Nephron progenitor cell (in vitro differentiated cells): Measurements from ENCODE around the gene TMEM100.

Source experiments
- DNase-seq: peaks from one replicate; pipeline ENCODE4 v3.0.0; 2021
- H3K27ac Mint-ChIP-seq: 2 replicates; pipeline ENCODE4 v1.8.0; 2021; ENCODE audit warnings: mild to moderate bottlenecking, moderate library complexity, mixed read lengths
- H3K27me3 Mint-ChIP-seq: 2 replicates; pipeline ENCODE4 v1.8.0; 2021; ENCODE audit warnings: mild to moderate bottlenecking, low read depth, mixed read lengths; ENCODE audit not compliant: poor library complexity
- H3K36me3 Mint-ChIP-seq: 2 replicates; pipeline ENCODE4 v1.8.0; 2021; ENCODE audit warnings: low read depth, mixed read lengths
- H3K4me1 Mint-ChIP-seq: 2 replicates; pipeline ENCODE4 v1.8.0; 2021; ENCODE audit warnings: mixed read lengths
- H3K4me3 Mint-ChIP-seq: 2 replicates; pipeline ENCODE4 v1.8.0; 2021; ENCODE audit warnings: mild to moderate bottlenecking, moderate library complexity, mixed read lengths
- H3K9me3 Mint-ChIP-seq: 2 replicates; pipeline ENCODE4 v1.8.0; 2021; ENCODE audit warnings: mild to moderate bottlenecking, moderate library complexity, mixed read lengths
- TF ChIP-seq, protein P1 (sequence below): fragments of 200-600 bp; sonication (generic); IDR thresholded peaks from 2 replicates; pipeline ENCODE4 v1.5.0; 2021; ENCODE audit warnings: antibody characterized with exemption

The TMEM100 gene

DNA sequence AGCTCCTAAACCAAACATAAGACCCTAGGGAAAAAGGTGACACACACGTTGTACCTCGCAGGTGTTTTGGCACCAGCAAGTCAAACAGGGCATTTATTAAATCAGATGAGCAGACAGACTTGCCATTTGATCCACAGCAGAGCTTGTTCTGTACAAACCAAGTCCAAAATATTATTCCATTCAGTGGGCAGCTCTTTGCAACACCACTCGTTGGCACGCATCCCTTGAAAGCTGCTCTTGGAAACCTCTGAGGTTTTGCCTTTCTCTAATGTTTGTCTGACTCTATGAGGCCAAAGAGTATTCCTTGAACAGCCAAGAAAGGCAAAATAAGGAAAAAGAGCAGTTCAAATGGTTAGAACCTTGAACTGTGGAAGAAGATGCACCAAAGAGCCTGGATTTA is 12.7 kb downstream of the TMEM100 start:
- H3K27me3 Mint-ChIP-seq: no peaks in the 10 kb centered on the region
- no peak for DNase-seq
- peaks cover 45% of the 10 kb centered on the region for H3K4me1 Mint-ChIP-seq
- TF ChIP-seq, protein P1, sequence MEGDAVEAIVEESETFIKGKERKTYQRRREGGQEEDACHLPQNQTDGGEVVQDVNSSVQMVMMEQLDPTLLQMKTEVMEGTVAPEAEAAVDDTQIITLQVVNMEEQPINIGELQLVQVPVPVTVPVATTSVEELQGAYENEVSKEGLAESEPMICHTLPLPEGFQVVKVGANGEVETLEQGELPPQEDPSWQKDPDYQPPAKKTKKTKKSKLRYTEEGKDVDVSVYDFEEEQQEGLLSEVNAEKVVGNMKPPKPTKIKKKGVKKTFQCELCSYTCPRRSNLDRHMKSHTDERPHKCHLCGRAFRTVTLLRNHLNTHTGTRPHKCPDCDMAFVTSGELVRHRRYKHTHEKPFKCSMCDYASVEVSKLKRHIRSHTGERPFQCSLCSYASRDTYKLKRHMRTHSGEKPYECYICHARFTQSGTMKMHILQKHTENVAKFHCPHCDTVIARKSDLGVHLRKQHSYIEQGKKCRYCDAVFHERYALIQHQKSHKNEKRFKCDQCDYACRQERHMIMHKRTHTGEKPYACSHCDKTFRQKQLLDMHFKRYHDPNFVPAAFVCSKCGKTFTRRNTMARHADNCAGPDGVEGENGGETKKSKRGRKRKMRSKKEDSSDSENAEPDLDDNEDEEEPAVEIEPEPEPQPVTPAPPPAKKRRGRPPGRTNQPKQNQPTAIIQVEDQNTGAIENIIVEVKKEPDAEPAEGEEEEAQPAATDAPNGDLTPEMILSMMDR: no peak
- H3K4me3 Mint-ChIP-seq: no peak overlapping the region
- H3K9me3 Mint-ChIP-seq: no peaks in the 10 kb centered on the region
- H3K27ac Mint-ChIP-seq: no peak overlapping the region
- H3K36me3 Mint-ChIP-seq: no peaks in the 10 kb centered on the region

GRCh38 chr17:55709440-55709839 is 13.2 kb downstream of the TMEM100 start:
- H3K27ac Mint-ChIP-seq: peak overlapping the region; percentile 11
- no peak for DNase-seq
- no peaks in the 10 kb centered on the region for H3K9me3 Mint-ChIP-seq
- no peaks in the 10 kb centered on the region for H3K36me3 Mint-ChIP-seq
- TF ChIP-seq, protein P1: no peak
- H3K4me3 Mint-ChIP-seq: no peak overlapping the region
- peaks cover 45% of the 10 kb centered on the region for H3K4me1 Mint-ChIP-seq
- H3K27me3 Mint-ChIP-seq: no peaks in the 10 kb centered on the region

DNA sequence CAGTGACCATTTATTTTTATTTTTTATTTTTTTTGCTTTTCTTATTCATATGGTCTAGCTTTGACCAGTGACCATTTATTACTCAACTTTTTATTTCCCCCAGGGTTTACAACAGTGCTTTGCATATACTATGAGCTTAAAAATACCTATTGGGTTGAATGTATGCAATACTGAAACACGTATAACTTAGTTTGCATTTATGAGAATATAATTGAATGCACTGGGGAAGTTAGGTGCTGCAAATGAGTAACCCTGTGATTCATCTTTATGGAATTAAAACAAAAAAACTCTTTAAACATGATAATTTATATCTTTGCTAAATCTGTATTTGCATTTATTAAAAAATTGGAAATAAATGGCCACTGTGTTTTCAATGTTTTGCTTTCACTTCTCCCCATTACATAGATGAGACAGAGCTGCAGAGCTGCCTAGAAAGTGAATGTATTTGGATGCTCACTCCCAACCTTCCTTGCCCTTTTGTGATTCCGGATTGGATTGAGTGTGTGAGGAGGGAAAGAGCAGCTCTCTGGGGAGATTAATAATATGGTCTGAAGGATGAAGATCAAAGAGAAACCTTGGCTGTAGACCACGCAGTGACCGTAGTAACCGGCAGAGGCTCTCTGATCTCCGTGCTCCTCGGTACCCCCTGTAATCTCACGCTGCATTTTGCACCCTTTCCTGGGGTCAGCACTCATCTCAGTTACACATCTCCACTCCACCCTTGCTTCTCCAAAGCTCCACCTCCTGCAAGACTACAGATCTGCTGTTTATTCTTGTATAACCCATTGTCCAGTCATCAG is 14.3 kb downstream of the TMEM100 start:
- no peaks in the 10 kb centered on the region for H3K36me3 Mint-ChIP-seq
- H3K27ac Mint-ChIP-seq: no peak overlapping the region
- H3K4me1 Mint-ChIP-seq: peaks cover 45% of the 10 kb centered on the region
- H3K9me3 Mint-ChIP-seq: peaks cover 4% of the 10 kb centered on the region
- no peak for DNase-seq
- no peaks in the 10 kb centered on the region for H3K27me3 Mint-ChIP-seq
- H3K4me3 Mint-ChIP-seq: no peak overlapping the region
- TF ChIP-seq, protein P1: no peak

GRCh38 chr17:55706808-55707773 is 15.6 kb downstream of the TMEM100 start:
- no peak for DNase-seq
- H3K27me3 Mint-ChIP-seq: no peaks in the 10 kb centered on the region
- peaks cover 12% of the 10 kb centered on the region for H3K9me3 Mint-ChIP-seq
- no peaks in the 10 kb centered on the region for H3K36me3 Mint-ChIP-seq
- no peak overlapping the region for H3K4me3 Mint-ChIP-seq
- TF ChIP-seq, protein P1: no peak
- no peak overlapping the region for H3K27ac Mint-ChIP-seq
- peaks cover 49% of the 10 kb centered on the region for H3K4me1 Mint-ChIP-seq

- peaks cover 49% of the 10 kb centered on the region for H3K4me1 Mint-ChIP-seq
- peaks cover 3% of the 10 kb centered on the region for H3K27me3 Mint-ChIP-seq
- H3K9me3 Mint-ChIP-seq: peaks cover 25% of the 10 kb centered on the region
- TF ChIP-seq, protein P1: no peak
- no peak overlapping the region for H3K4me3 Mint-ChIP-seq
- DNase-seq: no peak
- H3K36me3 Mint-ChIP-seq: peaks cover 5% of the 10 kb centered on the region
- no peak overlapping the region for H3K27ac Mint-ChIP-seq
Measured at GRCh38 chr17:55705847-55706246, 16.8 kb downstream of the TMEM100 start.
